Measurements from ENCODE around the gene MACC1.

GRCh38 chr7:20244334-20245120 lies 27.3 kb upstream of the MACC1 start:
- TF ChIP-seq CTCF (IDR thresholded peaks at IDR 0.05; ENCODE audit: low read length) (no peak), EZH2phosphoT487 (IDR thresholded peaks at IDR 0.05; ENCODE audit: low read length) (no peak), EZH2 (optimal IDR thresholded peaks at IDR 0.05; ENCODE audit: low read depth, low read length) (no peak)
